ENCODE results near the gene ATP6V0A4. TPM values are rescaled to one million over a fixed set of nuclear protein-coding genes. Genes with fewer than 3 reads are reported as not detected.

Gene ATP6V0A4
- total RNA-seq, 6 experiments from 2014 or later, result not detected

- TF ChIP-seq POLR2A (IDR thresholded peaks at IDR 0.05) (no peak), CTCF (IDR thresholded peaks at IDR 0.05) (no peak)
- Histone ChIP-seq H3K27ac (no peak overlapping the region), H3K9me3 (no peaks in the 10 kb centered on the region), H3K4me3 (no peak overlapping the region), H3K27me3 (no peaks in the 10 kb centered on the region), H3K4me1 (no peaks in the 10 kb centered on the region), H3K36me3 (no peaks in the 10 kb centered on the region)
- DNase-seq (no peak), ATAC-seq (no peak)
- WGBS (ENCODE audit: insufficient coverage, low coverage, low lambda C conversion rate, missing lambda C conversion rate), result 14% methylated on average over 2 of the region's 2 CpGs
- intact Hi-C loops (cut with DNase I), result no loop called here
Measured at GRCh38 chr7:138666385-138666784, 131.6 kb downstream of the ATP6V0A4 start.

- H3K9me3 ChIP-seq, result no peaks in the 10 kb centered on the region
- intact Hi-C loops (cut with DNase I), result no loop called here
- H3K27ac ChIP-seq, result no peak overlapping the region
- no peak for TF ChIP-seq CTCF (IDR thresholded peaks at IDR 0.05)
- no peak for TF ChIP-seq POLR2A (IDR thresholded peaks at IDR 0.05)
- no peaks in the 10 kb centered on the region for H3K27me3 ChIP-seq
- H3K4me3 ChIP-seq, result no peak overlapping the region
- 76% methylated on average over 4 of the region's 4 CpGs for WGBS (ENCODE audit: insufficient coverage, low coverage, low lambda C conversion rate, missing lambda C conversion rate)
- no peaks in the 10 kb centered on the region for H3K4me1 ChIP-seq
- DNase-seq (no peak), ATAC-seq (no peak)
- no peaks in the 10 kb centered on the region for H3K36me3 ChIP-seq
Measured at GRCh38 chr7:138665669-138666140, 132.3 kb downstream of the ATP6V0A4 start.

GRCh38 chr7:138665249-138665648 is 132.7 kb downstream of the ATP6V0A4 start:
- no peak for DNase-seq
- no peak for ATAC-seq
- intact Hi-C loops (cut with DNase I), result no loop called here
- Histone ChIP-seq H3K27ac (no peak overlapping the region), H3K4me3 (no peak overlapping the region), H3K9me3 (no peaks in the 10 kb centered on the region), H3K4me1 (no peaks in the 10 kb centered on the region), H3K27me3 (no peaks in the 10 kb centered on the region), H3K36me3 (no peaks in the 10 kb centered on the region)
- TF ChIP-seq CTCF (IDR thresholded peaks at IDR 0.05) (no peak), POLR2A (IDR thresholded peaks at IDR 0.05) (no peak)
- 73% methylated on average over 4 of the region's 4 CpGs for WGBS (ENCODE audit: insufficient coverage, low coverage, low lambda C conversion rate, missing lambda C conversion rate)

GRCh38 chr7:138663725-138664710 is 134.0 kb downstream of the ATP6V0A4 start:
- Histone ChIP-seq H3K27ac (no peak overlapping the region), H3K9me3 (no peaks in the 10 kb centered on the region), H3K4me1 (no peaks in the 10 kb centered on the region), H3K4me3 (peak overlapping the region; percentile 5 to 26 (median 25)), H3K27me3 (no peaks in the 10 kb centered on the region), H3K36me3 (no peaks in the 10 kb centered on the region)
- DNase-seq, result no peak
- TF ChIP-seq POLR2A (IDR thresholded peaks at IDR 0.05) (no peak), CTCF (IDR thresholded peaks at IDR 0.05) (no peak)
- ATAC-seq, result peak in 2 of 4 donors; percentile 42
- intact Hi-C loops (cut with DNase I), result no loop called here
- WGBS (ENCODE audit: insufficient coverage, low coverage, low lambda C conversion rate, missing lambda C conversion rate), result 43% methylated on average over 42 of the region's 59 CpGs
